Gastroesophageal sphincter (tissue), 4 donors: ENCODE results near the gene TMEM200A. TPM values are rescaled to one million over a fixed set of nuclear protein-coding genes. Genes with fewer than 3 reads are reported as not detected.

Source experiments
- ATAC-seq: fragments of 150-250 bp; one replicate; pipeline ENCODE4 v1.9.1; 2016; ENCODE audit warnings: mild to moderate bottlenecking, moderate library complexity
- H3K27ac ChIP-seq, 4 donors: fragments of 200-600 bp; sonication (generic) in 3 of 4; 1 replicate in 3 of 4; 2 replicates in 1 of 4; pipeline ENCODE4 v1.5.1; 2016 to 2019
- H3K27me3 ChIP-seq: fragments of 200-600 bp; sonication (generic); one replicate; pipeline ENCODE4 v1.5.1; 2019
- H3K36me3 ChIP-seq, 2 donors: fragments of 200-600 bp; sonication (generic); one replicate each; pipeline ENCODE4 v1.5.1; 2019; ENCODE audit warnings: control low read depth in 1 of 2
- H3K4me1 ChIP-seq, 3 donors: fragments of 200-600 bp; sonication (generic); 1 replicate in 2 of 3; 2 replicates in 1 of 3; pipeline ENCODE4 v1.5.1; 2016 to 2019; ENCODE audit warnings: control low read depth in 2 of 3
- H3K4me3 ChIP-seq, 2 donors: fragments of 200-600 bp; sonication (generic); one replicate each; pipeline ENCODE4 v1.5.1; 2019; ENCODE audit warnings: mild to moderate bottlenecking in 1 of 2, moderate library complexity in 1 of 2
- H3K9me3 ChIP-seq, 3 donors: fragments of 200-600 bp; sonication (generic); one replicate each; pipeline ENCODE4 v1.5.1; 2017 to 2019; ENCODE audit warnings: control low read depth in 2 of 3
- EP300 ChIP-seq: sonication (generic); formaldehyde crosslinking; IDR thresholded peaks from one replicate; pipeline ENCODE4 v1.6.1; 2017; ENCODE audit warnings: antibody characterized with exemption, mild to moderate bottlenecking
- POLR2A ChIP-seq, 2 donors: fragments of 450-650 bp; IDR thresholded peaks; one replicate each; pipeline ENCODE4 v1.6.1; 2017; ENCODE audit warnings: antibody characterized with exemption in 2 of 2, mild to moderate bottlenecking in 2 of 2, moderate library complexity in 1 of 2
- POLR2AphosphoS5 ChIP-seq: sonication (generic); formaldehyde crosslinking; IDR thresholded peaks from one replicate; pipeline ENCODE4 v1.6.1; 2017; ENCODE audit warnings: antibody characterized with exemption
- WGBS, 2 donors: methylation state at CpG; one replicate each; pipeline ENCODE4 v1.1.5; 2018; ENCODE audit warnings: low coverage in 1 of 2; 5-methylcytosine and 5-hydroxymethylcytosine counted together
- total RNA-seq, 4 donors: library from RNA; depleted of rRNA; stranded (reverse); fragments of >200 nt; gene quantifications; one replicate each; pipeline ENCODE4 v1.1.0, GENCODE V29; 2016
- TF ChIP-seq, protein P1 (sequence below), 4 experiments: fragments of 200-600 bp in 2 of 4; fragments of 450-650 bp in 2 of 4; sonication (generic) in 1 of 4; IDR thresholded peaks; one replicate each; pipeline ENCODE4 v1.5.1; 2017 to 2019; ENCODE audit warnings: antibody characterized with exemption in 4 of 4, mild to moderate bottlenecking in 2 of 4, moderate library complexity in 2 of 4

The TMEM200A gene
- total RNA-seq, 4 donors from 2014 or later, result 0.46 to 1.3 (median 0.87) TPM

DNA sequence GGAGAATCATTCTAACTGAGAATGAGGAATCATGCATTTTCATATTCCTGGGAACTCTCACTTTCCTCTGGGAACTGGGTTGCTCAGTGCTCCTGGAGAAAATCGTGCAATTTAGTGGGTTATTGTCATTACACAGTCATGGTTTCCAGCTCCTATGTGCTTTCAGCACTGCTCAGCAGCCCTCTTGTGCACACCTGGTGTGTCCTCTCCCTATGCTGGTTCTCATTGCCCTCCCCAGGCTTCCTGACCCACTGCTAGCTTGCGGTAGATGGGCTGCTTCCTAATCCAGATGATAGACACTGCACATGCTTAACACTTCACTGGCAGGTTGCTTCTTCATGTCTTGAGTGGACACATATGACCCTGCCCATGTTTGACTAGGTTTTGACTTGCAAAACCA lies 39.7 kb downstream of the TMEM200A start:
- Histone ChIP-seq H3K4me1 (no peaks in the 10 kb centered on the region), H3K9me3 (no peaks in the 10 kb centered on the region), H3K36me3 (no peaks in the 10 kb centered on the region), H3K27me3 (no peaks in the 10 kb centered on the region), H3K4me3 (no peak overlapping the region), H3K27ac (no peak overlapping the region)
- ATAC-seq, result no peak
- WGBS, 2 donors, result 69 to 75% methylated on average over 1 to 2 of the region's 2 CpGs
- TF ChIP-seq POLR2AphosphoS5 (no peak), POLR2A (IDR thresholded peaks at IDR 0.05) (no peak), EP300 (no peak)
- TF ChIP-seq, protein P1, sequence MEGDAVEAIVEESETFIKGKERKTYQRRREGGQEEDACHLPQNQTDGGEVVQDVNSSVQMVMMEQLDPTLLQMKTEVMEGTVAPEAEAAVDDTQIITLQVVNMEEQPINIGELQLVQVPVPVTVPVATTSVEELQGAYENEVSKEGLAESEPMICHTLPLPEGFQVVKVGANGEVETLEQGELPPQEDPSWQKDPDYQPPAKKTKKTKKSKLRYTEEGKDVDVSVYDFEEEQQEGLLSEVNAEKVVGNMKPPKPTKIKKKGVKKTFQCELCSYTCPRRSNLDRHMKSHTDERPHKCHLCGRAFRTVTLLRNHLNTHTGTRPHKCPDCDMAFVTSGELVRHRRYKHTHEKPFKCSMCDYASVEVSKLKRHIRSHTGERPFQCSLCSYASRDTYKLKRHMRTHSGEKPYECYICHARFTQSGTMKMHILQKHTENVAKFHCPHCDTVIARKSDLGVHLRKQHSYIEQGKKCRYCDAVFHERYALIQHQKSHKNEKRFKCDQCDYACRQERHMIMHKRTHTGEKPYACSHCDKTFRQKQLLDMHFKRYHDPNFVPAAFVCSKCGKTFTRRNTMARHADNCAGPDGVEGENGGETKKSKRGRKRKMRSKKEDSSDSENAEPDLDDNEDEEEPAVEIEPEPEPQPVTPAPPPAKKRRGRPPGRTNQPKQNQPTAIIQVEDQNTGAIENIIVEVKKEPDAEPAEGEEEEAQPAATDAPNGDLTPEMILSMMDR (IDR thresholded peaks at IDR 0.05), result no peak

DNA sequence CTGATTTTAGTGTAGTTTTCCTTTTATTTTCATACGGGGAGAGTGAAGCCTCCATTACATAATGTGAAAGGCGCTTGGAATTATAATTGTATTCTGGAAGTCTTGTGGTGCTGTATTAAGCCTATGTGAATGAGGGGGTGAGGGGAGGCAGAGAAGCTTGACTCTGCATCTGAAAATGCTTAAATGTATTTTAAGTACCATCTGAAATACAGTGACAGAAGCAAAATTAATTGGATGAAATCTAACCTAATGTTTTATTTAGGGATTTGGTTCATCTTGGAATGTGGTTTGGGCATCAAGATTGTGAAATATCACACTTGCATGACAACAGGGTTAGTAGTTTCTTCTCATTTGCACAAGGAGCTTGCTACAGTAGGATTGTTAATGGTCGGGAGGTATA lies 41.2 kb downstream of the TMEM200A start:
- Histone ChIP-seq H3K27ac (no peak overlapping the region), H3K36me3 (no peaks in the 10 kb centered on the region), H3K9me3 (peaks cover 0 to 1% (median 0%) of the 10 kb centered on the region in 3 donors), H3K4me1 (no peaks in the 10 kb centered on the region), H3K4me3 (no peak overlapping the region), H3K27me3 (no peaks in the 10 kb centered on the region)
- WGBS, 2 donors, result 58 to 78% methylated on average over 1 to 3 of the region's 3 CpGs
- TF ChIP-seq EP300 (no peak), POLR2AphosphoS5 (no peak), POLR2A (IDR thresholded peaks at IDR 0.05) (no peak)
- TF ChIP-seq, protein P1 (IDR thresholded peaks at IDR 0.05), result no peak
- ATAC-seq, result no peak

DNA sequence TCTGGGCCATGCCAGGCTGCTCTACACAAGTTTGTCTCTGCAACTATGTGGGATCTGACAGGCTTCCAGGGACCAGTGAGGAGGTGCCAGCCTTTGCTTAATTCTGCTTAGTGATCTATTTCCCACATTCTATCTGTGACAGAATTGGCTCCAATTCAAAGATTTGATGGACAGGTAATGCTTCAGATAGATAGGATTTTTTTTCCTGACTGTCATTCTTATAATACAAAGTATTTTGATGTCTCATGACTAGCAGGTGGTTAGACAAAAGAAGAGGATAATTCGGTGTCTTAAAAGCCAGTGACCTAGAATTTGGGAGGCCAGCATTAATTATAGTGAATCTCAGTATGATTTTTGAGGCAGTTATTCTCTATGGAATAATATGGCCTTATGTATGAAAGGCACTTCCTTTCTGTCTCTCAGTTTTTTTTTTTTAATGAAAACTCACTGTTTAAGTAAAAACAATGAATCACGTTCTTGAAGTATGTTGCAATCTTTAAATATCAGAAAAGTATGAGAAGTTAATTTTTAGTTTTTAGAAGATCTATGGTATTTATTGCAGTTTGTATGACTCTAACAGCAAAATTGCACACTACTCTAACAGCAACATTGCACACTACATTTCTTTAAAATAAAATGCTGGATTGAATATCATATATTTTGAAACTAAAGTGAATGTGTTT lies 43.7 kb downstream of the TMEM200A start:
- no peak for TF ChIP-seq EP300
- TF ChIP-seq, protein P1 (IDR thresholded peaks at IDR 0.05), result no peak
- TF ChIP-seq POLR2AphosphoS5, result no peak
- no peak for TF ChIP-seq POLR2A (IDR thresholded peaks at IDR 0.05)
- ATAC-seq, result no peak
- Histone ChIP-seq H3K27me3 (peaks cover 5% of the 10 kb centered on the region), H3K27ac (no peak overlapping the region), H3K9me3 (peaks cover 0 to 5% (median 0%) of the 10 kb centered on the region in 3 donors), H3K4me3 (no peak overlapping the region), H3K4me1 (no peaks in the 10 kb centered on the region), H3K36me3 (no peaks in the 10 kb centered on the region)
- WGBS, 2 donors, result 38 to 61% methylated on average over 2 of the region's 2 CpGs

DNA sequence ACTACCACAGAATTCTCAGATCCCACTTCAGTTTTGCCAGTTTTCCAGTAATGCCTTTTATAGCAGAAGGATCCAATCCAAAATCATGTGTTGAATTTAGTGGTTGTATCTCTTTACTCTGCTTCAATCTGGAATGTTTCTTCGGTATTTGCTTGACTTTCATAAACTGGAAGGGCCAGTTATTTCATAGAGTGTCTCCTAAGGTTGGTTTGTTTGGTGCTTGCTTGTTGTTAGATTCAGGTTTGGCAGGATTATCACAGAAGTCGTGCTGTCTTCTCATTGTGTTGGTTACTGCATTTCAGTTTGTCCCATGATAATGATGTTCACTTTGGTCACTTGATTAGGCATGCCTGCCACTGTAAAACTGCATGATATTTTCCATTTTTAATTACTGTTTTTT lies 45.7 kb downstream of the TMEM200A start:
- no peak for TF ChIP-seq POLR2A (IDR thresholded peaks at IDR 0.05)
- TF ChIP-seq EP300, result no peak
- TF ChIP-seq, protein P1 (IDR thresholded peaks at IDR 0.05), result no peak
- TF ChIP-seq POLR2AphosphoS5, result no peak
- ATAC-seq, result no peak
- Histone ChIP-seq H3K36me3 (no peaks in the 10 kb centered on the region), H3K4me1 (no peaks in the 10 kb centered on the region), H3K9me3 (peaks cover 0 to 5% (median 0%) of the 10 kb centered on the region in 3 donors), H3K27me3 (peaks cover 5% of the 10 kb centered on the region), H3K4me3 (no peak overlapping the region), H3K27ac (no peak overlapping the region)
- WGBS, 2 donors, result 65 to 100% methylated on average over 2 of the region's 2 CpGs

DNA sequence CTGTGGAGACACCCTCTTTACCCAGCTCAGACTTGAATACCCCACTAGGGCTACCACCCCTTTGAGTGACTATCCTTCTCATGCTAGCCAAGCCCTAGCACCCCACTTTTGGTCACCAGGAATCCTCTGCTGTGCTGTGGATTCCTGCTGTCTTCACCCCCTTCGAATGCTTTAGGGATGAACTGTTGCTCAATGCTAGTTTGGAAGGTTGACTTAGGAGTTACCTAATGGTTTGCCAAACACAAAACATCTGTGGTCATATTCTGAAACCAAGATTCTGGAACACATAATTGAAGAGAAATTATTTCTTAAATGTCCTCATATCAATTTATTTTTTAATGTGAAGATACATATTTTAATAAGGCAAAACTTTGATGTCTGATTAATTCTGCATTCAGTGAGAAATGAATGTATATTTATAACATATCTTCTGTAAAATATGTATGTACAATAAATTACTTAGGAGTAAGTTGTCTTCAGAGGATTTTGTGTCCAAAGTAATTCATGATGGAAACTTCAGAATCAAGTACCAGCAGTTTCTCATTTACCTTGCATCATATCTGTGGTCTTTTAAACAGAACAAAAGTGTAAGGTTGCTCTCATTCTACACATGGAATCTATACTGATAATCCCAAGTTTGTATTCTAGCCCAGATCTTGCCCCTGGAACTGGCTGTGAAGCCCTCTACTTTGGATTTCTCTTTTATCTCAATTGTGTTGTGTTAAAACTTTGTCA lies 46.9 kb downstream of the TMEM200A start:
- H3K27me3 ChIP-seq, result peaks cover 5% of the 10 kb centered on the region
- 57 to 91% methylated on average over 1 of the region's 1 CpG for WGBS, 2 donors

More for the DNA sequence above, 46.9 kb downstream of the TMEM200A start:
- peak; percentile 63 for ATAC-seq
- TF ChIP-seq POLR2AphosphoS5, result no peak
- TF ChIP-seq POLR2A (IDR thresholded peaks at IDR 0.05), result no peak
- TF ChIP-seq EP300, result no peak
- TF ChIP-seq, protein P1 (IDR thresholded peaks at IDR 0.05), result no peak
- Histone ChIP-seq H3K27ac (peak overlapping the region in 1 of 4 donors; percentile 4), H3K4me1 (no peaks in the 10 kb centered on the region), H3K9me3 (peaks cover 0 to 5% (median 0%) of the 10 kb centered on the region in 3 donors), H3K4me3 (no peak overlapping the region), H3K36me3 (no peaks in the 10 kb centered on the region)
